Germinal center (tissue), 1 donor: ENCODE results near the gene PACS1.
"Not testable (repeated sequence)": the region's sequence is repeated elsewhere in the genome, so short reads cannot be mapped to it uniquely, and the experiment has no call there.

Experiments used
- DNase-seq: peaks from one replicate; pipeline ENCODE4 v3.0.0; 2012; ENCODE audit warnings: mixed read lengths, low spot score

PACS1 gene

GRCh38 chr11:66069715-66070603 lies at the start of gene PACS1:
PACS1 (plus strand) TSS chr11:66070272; CDS start chr11:66070487, 215 bp downstream.
- DNase-seq = peak; percentile 93

GRCh38 chr11:66020618-66021357 lies 49.3 kb upstream of the PACS1 start:
- DNase-seq = no peak

- peak; percentile 86 for DNase-seq
Observed at GRCh38 chr11:66022401-66023185, 47.5 kb upstream of the PACS1 start.

GRCh38 chr11:66023186-66023440 lies 47.0 kb upstream of the PACS1 start:
- not testable (repeated sequence) for DNase-seq

- DNase-seq = no peak
Observed at GRCh38 chr11:66026017-66026529, 44.0 kb upstream of the PACS1 start, which contains the start of gene CATSPER1. CATSPER1 (minus strand) TSS chr11:66026479; CDS start chr11:66026379, 100 bp downstream.

GRCh38 chr11:66032957-66033735 lies 36.9 kb upstream of the PACS1 start:
- DNase-seq = no peak

- no peak for DNase-seq
Observed at GRCh38 chr11:66035653-66036333, 34.3 kb upstream of the PACS1 start.

- no peak for DNase-seq
Observed at GRCh38 chr11:66036334-66036710, 33.8 kb upstream of the PACS1 start.

- DNase-seq = no peak
Observed at GRCh38 chr11:66037327-66037726, 32.7 kb upstream of the PACS1 start.

GRCh38 chr11:66039765-66040164 lies 30.3 kb upstream of the PACS1 start:
- no peak for DNase-seq

- no peak for DNase-seq
Observed at GRCh38 chr11:66042227-66042995, 27.7 kb upstream of the PACS1 start.

GRCh38 chr11:66042996-66043906 lies 26.8 kb upstream of the PACS1 start:
- no peak for DNase-seq

- DNase-seq = no peak
Observed at GRCh38 chr11:66044757-66045156, 25.3 kb upstream of the PACS1 start.

GRCh38 chr11:66045177-66045639 lies 24.9 kb upstream of the PACS1 start:
- DNase-seq = peak; percentile 93

- DNase-seq = no peak
Observed at GRCh38 chr11:66046901-66047300, 23.2 kb upstream of the PACS1 start.

GRCh38 chr11:66047541-66048365 lies 22.3 kb upstream of the PACS1 start:
- no peak for DNase-seq

- DNase-seq = no peak
Observed at GRCh38 chr11:66048547-66049323, 21.3 kb upstream of the PACS1 start, which contains the start of gene GAL3ST3. GAL3ST3 (minus strand) TSS chr11:66049161; CDS start chr11:66045415, 3,746 bp downstream.
